Adipose tissue (tissue), 3 donors: ENCODE results near the gene ZYG11A. TPM values are rescaled to one million over a fixed set of nuclear protein-coding genes. Genes with fewer than 3 reads are reported as not detected.
"Not testable (repeated sequence)": the region's sequence is repeated elsewhere in the genome, so short reads cannot be mapped to it uniquely, and the experiment has no call there.

Experiments used
- H3K27ac ChIP-seq: one replicate; pipeline ENCODE4 v1.5.1; 2013; ENCODE audit warnings: low read depth, low read length
- WGBS, 3 donors: extraction: QIAGEN DNeasy Blood & Tissue Kit; methylation state at CpG; one replicate each; pipeline ENCODE4 v1.1.7; 2013; 5-methylcytosine and 5-hydroxymethylcytosine counted together
- polyA plus RNA-seq, 3 donors: library from polyadenylated mRNA; stranded (reverse); fragments of 200-250 nt; gene quantifications; one replicate each; pipeline ENCODE4 v1.2.3, GENCODE V29; 2013
- donor health status: healthy with polysubstance abuse.
- donor health status: Bipolar disorder and iron deficiency.
- donor health status: healthy.

ZYG11A gene
- polyA plus RNA-seq, 3 donors: 0.03 TPM; not detected in 2

- H3K27ac ChIP-seq: no peak overlapping the region
- 61 to 89% (median 77%) methylated on average over 2 of the region's 2 CpGs for WGBS, 3 donors
These were observed 24.7 kb downstream of the ZYG11A start for GRCh38 chr1:52867087-52867863.

DNA sequence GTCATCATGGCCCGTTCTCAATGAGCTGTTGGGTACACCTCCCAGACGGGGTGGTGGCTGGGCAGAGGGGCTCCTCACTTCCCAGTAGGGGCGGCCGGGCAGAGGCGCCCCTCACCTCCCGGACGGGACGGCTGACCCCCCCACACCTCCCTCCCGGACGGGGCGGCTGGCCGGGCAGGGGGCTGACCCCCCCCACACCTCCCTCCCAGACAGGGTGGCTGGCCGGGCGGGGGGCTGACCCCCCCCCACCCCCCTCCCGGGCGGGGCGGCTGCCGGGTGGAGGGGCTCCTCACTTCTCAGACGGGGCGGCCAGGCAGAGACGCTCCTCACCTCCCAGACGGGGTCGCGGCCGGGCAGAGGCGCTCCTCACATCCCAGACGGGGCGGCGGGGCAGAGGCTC, 27.2 kb downstream of the ZYG11A start:
- WGBS, 3 donors: 93 to 96% (median 95%) methylated on average over 7 to 15 of the region's 29 CpGs
- H3K27ac ChIP-seq: not testable (repeated sequence)

DNA sequence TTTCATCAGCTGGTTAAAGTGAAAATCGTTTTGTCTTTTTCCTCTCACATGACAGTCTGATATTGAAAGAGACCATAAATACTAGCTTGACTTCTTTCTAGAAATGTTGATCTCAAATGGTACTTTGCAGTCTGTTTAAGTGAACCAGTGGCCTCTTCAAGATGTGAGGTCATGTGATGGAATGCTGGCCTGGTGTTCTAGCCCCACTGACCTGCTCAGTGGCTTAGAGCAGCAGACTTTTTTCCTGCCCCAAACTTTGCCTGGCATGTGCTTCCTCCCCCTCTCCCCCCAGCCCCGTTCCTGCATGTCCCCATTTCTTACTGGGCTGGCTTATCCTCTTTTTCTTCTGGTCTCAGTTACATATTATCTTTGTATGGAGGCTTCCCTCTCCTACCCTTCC, 34.3 kb downstream of the ZYG11A start:
- H3K27ac ChIP-seq: no peak overlapping the region
- WGBS, 3 donors: 32 to 54% (median 53%) methylated on average over 2 of the region's 2 CpGs

- 89 to 91% (median 91%) methylated on average over 3 of the region's 3 CpGs for WGBS, 3 donors
These were observed 35.0 kb downstream of the ZYG11A start for GRCh38 chr1:52877554-52877953.

DNA sequence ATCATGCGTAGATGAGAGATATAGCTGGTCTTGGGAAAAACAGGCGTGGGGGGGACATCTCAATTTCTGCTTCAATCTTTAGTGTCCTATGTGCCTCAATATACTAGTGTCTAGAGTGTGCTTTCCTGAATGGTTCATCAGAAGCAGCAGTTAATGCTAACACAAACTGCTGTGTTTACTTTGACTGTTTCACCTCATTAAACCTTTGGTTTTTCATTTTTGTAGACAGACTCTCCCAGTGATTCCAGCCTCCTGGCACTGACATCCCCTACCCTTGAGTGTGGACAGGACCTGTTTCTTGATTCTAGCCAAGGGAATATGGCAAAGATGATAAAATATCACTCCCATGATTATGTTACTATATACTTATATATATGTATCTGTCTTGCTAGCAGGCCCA, 37.6 kb downstream of the ZYG11A start:
- H3K27ac ChIP-seq: no peak overlapping the region
- WGBS, 3 donors: 87 to 92% (median 89%) methylated on average over 2 of the region's 2 CpGs

More at GRCh38 chr1:52877554-52877953, 35.0 kb downstream of the ZYG11A start:
- H3K27ac ChIP-seq: no peak overlapping the region

DNA sequence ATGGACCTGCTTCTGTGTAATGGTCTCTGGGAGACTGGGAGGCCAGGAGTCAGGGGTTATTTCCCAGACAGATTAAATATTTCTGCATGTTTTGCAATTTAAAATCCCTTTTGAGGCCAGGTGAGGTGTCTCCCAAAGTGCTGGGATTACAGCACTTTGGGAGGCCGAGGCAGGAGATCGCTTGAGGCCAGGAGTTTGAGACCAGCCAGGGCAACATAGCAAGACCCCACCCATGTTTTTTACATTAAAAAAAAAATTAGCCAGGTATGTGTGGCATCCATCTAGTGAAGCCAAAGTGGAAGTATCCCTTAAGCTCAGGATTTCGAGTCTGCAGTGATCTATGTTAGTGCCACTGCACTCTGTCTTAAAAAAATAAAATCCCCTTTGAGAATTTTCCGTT, 44.9 kb downstream of the ZYG11A start:
- WGBS, 3 donors: 90 to 92% (median 91%) methylated on average over 4 of the region's 4 CpGs
- no peak overlapping the region for H3K27ac ChIP-seq

DNA sequence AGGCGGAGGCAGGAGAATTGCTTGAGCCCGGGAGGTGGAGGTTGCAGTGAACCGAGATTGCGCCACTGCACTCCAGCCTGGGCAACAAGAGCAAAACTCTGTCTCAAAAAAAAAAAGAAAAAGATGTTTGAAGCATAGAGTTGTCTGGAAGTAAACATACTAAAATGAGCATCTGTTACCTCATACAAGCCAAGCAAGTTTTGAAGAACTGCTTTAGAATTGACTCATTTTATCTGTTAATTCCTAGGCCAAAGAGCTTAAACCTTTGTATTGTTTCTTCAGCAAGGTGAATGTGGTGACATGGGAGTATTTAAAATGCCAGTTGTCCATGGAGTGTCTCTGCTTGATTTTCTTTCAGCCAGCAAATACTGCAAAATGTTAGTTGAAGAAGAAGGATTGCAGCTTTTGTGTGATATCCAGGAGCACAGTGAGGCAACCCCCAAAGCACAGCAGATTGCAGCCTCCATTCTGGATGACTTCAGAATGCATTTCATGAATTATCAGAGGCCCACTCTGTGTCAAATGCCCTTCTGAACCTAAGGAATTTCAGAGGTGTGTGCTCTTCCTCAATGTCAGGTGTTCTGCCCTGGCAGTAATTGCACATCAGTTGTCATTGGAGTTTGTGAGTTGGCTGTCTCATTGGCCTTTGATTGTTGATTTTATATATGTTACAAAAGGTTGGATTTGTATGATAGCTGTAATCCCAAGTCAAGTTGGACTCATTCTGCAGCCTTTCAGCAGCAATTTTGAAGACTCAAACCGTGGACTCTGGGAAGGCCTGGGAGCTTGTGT, 50.1 kb downstream of the ZYG11A start:
- no peak overlapping the region for H3K27ac ChIP-seq
- WGBS, 3 donors: 89 to 98% (median 92%) methylated on average over 5 of the region's 5 CpGs

GRCh38 chr1:52899445-52899894, 56.9 kb downstream of the ZYG11A start:
- 23 to 44% (median 42%) methylated on average over 4 of the region's 4 CpGs for WGBS, 3 donors
- no peak overlapping the region for H3K27ac ChIP-seq

GRCh38 chr1:52900402-52900801, 57.8 kb downstream of the ZYG11A start:
- 70 to 86% (median 82%) methylated on average over 2 of the region's 2 CpGs for WGBS, 3 donors
- no peak overlapping the region for H3K27ac ChIP-seq

- 64 to 76% (median 74%) methylated on average over 1 of the region's 1 CpG for WGBS, 3 donors
These were observed 58.8 kb downstream of the ZYG11A start for GRCh38 chr1:52901384-52901783.

GRCh38 chr1:52904208-52904926, 61.8 kb downstream of the ZYG11A start:
- WGBS, 3 donors: 92 to 96% (median 95%) methylated on average over 13 of the region's 13 CpGs
- no peak overlapping the region for H3K27ac ChIP-seq

More at GRCh38 chr1:52901384-52901783, 58.8 kb downstream of the ZYG11A start:
- no peak overlapping the region for H3K27ac ChIP-seq

GRCh38 chr1:52904927-52905698, 62.6 kb downstream of the ZYG11A start:
- H3K27ac ChIP-seq: no peak overlapping the region
- WGBS, 3 donors: 72 to 75% (median 72%) methylated on average over 16 to 20 of the region's 20 CpGs

GRCh38 chr1:52906135-52906603, 63.6 kb downstream of the ZYG11A start:
- H3K27ac ChIP-seq: no peak overlapping the region
- WGBS, 3 donors: 86 to 94% (median 93%) methylated on average over 6 of the region's 6 CpGs

GRCh38 chr1:52907068-52907811, 64.7 kb downstream of the ZYG11A start:
- 90 to 94% (median 93%) methylated on average over 9 of the region's 9 CpGs for WGBS, 3 donors
- H3K27ac ChIP-seq: no peak overlapping the region

DNA sequence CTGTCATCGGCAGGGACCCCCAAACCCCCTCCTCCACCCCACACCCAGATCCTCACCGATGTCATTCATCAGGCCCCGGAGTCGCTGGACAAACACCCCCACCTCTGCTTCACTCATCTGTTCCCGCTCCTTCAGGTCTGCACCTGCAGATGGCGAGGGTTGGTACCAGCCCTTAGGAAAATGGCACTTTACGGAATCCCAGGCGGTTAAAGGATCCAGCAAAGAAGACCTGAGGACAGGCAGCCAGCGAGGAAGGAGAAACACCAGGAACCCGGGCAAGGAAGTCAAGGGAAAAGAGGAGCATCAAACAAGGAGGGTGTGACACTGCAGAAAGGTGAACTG, 65.2 kb downstream of the ZYG11A start:
- WGBS, 3 donors: 84 to 97% (median 91%) methylated on average over 10 of the region's 10 CpGs
- no peak overlapping the region for H3K27ac ChIP-seq

- H3K27ac ChIP-seq: no peak overlapping the region
- WGBS, 3 donors: 92 to 97% (median 96%) methylated on average over 10 of the region's 10 CpGs
These were observed 69.0 kb downstream of the ZYG11A start for GRCh38 chr1:52911541-52911940.

DNA sequence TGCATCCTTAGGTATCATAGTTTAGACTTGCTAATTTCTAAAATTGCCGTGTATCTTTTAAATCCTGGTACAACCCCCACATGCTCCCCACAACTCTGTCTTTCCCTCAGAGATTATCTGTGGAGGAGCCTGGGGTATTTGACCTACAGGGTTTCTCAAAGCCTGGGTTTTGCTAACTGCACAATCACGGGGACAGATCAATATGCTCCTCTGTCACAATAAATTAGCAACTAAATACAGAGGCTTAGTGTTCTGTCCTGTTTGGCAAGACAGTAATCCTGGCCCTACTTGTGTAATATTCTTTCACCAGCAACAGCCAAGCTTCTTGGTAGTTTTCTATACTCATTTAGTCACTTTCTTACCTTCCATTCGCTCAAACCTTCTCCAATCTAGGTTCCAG, 70.5 kb downstream of the ZYG11A start:
- WGBS, 3 donors: 73 to 87% (median 85%) methylated on average over 3 of the region's 3 CpGs
- H3K27ac ChIP-seq: no peak overlapping the region
